ENCODE measurements around the gene TOR2A.

The TOR2A gene

GRCh38 chr9:127722055-127722745 is 12.9 kb downstream of the TOR2A start:
- in situ Hi-C loops (cut with MboI; ENCODE audit: low sequenced_read_pairs, unreplicated experiment) = no loop called here
- DNase-seq (ENCODE audit: low spot score) = no peak
- TF ChIP-seq CTCF (IDR thresholded peaks at IDR 0.05; ENCODE audit: borderline replicate concordance, control extremely low read depth, extremely low read depth, insufficient read depth, missing control alignments) = no peak

- in situ Hi-C loops (cut with MboI; ENCODE audit: low sequenced_read_pairs, unreplicated experiment) = no loop called here
- TF ChIP-seq CTCF (IDR thresholded peaks at IDR 0.05; ENCODE audit: borderline replicate concordance, control extremely low read depth, extremely low read depth, insufficient read depth, missing control alignments) = no peak
- DNase-seq (ENCODE audit: low spot score) = no peak
These were observed 13.7 kb downstream of the TOR2A start for GRCh38 chr9:127721391-127721821.

DNA sequence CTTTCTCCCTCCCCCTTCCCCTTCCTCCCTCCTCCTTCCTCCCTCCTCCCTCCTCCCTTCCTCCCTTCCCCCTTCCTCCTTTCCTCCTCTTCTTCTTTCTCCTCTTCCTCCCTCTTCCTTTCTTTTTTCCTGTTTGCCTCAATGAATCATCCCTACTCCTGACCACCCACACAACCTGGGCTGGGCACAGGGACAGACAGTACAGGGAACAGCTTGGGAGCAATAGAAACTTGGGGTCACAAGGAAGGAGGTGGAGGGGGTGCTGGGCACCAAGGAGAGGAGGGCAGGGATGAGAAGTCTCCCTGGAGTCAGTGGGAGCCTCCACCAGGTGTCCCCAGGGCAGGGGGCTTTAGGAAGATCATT is 14.2 kb downstream of the TOR2A start:
- DNase-seq (ENCODE audit: low spot score) = no peak
- TF ChIP-seq CTCF (IDR thresholded peaks at IDR 0.05; ENCODE audit: borderline replicate concordance, control extremely low read depth, extremely low read depth, insufficient read depth, missing control alignments) = no peak
- in situ Hi-C loops (cut with MboI; ENCODE audit: low sequenced_read_pairs, unreplicated experiment) = no loop called here

DNA sequence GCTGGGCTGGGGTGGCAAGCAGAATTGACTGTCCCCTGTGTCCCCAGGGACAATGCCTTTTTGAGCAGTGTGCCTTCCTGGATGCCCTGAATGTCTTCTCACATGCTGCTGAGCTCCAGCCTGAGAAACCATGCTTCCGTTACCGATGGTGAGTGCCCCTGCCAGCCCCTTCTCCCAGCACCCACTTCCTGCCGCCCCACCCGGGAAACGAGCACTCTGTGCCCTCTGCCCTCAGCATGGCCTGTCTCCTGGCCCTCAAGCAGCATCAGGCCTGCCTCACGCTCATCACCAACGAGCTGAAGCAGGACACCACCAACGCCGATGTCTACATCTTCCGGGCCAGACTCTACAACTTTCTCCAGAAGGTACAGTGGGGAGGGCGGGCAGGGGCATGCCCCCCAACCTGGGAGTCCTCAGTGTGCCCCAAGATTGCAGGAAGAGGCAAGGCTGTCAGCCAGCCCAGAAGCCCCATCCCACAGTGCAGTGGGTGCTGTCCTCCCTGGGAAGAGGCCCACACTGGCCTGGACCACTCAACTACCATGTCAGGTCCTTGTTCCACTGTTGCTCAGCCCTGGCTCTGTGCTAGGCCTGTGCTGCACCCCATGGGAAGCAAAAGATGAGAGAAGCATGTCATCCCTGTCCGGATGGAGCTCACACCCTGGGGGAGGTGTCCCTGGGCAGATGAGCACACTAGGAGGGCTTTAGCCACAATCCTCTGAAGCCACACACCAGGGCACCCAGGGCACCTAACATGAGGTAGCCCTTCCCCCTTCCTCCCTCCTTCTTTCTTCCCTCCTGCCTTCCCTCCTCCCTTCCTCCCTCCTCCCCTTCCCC is 14.8 kb downstream of the TOR2A start:
- DNase-seq (ENCODE audit: low spot score) = no peak
- no peak for TF ChIP-seq CTCF (IDR thresholded peaks at IDR 0.05; ENCODE audit: borderline replicate concordance, control extremely low read depth, extremely low read depth, insufficient read depth, missing control alignments)
- in situ Hi-C loops (cut with MboI; ENCODE audit: low sequenced_read_pairs, unreplicated experiment) = no loop called here

GRCh38 chr9:127717766-127718165 is 17.3 kb downstream of the TOR2A start:
- in situ Hi-C loops (cut with MboI; ENCODE audit: low sequenced_read_pairs, unreplicated experiment) = no loop called here
- no peak for DNase-seq (ENCODE audit: low spot score)
- no peak for TF ChIP-seq CTCF (IDR thresholded peaks at IDR 0.05; ENCODE audit: borderline replicate concordance, control extremely low read depth, extremely low read depth, insufficient read depth, missing control alignments)

- DNase-seq (ENCODE audit: low spot score) = no peak
- in situ Hi-C loops (cut with MboI; ENCODE audit: low sequenced_read_pairs, unreplicated experiment) = no loop called here
- TF ChIP-seq CTCF (IDR thresholded peaks at IDR 0.05; ENCODE audit: borderline replicate concordance, control extremely low read depth, extremely low read depth, insufficient read depth, missing control alignments) = no peak
These were observed 18.7 kb downstream of the TOR2A start for GRCh38 chr9:127716412-127716811.

Measured in GM13976 (cell line).